HG03565 (cell line): ENCODE data around the gene ATAD3C.
A peak's percentile ranks its signal among the peaks of the same experiment; 100 is the strongest.
"Not testable (repeated sequence)": the region's sequence is repeated elsewhere in the genome, so short reads cannot be mapped to it uniquely, and the experiment has no call there.

ENCODE experiments used
- ATAC-seq: cut with Tn5 transposase; IDR thresholded peaks from one replicate; pipeline ENCODE4 v1.9.1; 2021; ENCODE audit warnings: mild to moderate bottlenecking, moderate library complexity; ENCODE audit not compliant: unreplicated experiment

The ATAD3C gene

DNA sequence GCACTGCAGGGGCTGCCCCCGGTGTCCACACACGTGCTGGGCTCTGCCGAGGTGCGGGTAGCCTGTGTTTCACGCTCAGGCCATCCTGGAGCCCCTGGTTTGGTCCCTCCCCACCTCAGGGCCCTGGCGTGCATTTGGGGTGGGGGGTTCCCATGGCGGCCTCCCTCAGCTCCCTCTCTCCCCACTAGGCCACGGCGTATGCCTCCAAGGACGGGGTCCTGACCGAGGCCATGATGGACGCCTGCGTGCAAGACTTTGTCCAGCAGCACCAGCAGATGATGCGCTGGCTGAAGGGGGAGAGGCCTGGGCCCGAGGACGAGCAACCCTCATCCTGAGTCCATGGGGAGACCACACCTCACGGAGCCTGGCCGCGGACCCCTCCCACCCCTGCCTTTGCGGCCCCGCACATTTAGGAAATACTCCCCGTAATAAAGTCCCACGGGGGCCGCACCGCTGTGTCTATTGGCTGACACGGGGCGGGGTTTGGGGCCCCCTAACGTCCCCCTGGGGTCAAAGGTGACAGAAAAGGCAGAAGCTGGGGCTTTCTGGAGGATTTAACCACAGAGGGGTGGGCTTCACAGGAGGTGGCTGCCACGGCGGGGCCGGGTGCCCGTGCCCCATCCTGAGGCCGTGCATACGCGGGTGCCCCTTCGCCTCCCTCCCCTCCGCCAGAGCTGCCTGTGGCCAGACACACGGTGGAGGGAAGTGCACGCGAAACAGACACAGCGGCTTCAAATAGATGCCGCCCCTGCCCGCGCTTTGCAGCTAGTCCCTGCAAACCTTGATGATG, 18.9 kb downstream of the ATAD3C start:
- not testable (repeated sequence) for ATAC-seq

DNA sequence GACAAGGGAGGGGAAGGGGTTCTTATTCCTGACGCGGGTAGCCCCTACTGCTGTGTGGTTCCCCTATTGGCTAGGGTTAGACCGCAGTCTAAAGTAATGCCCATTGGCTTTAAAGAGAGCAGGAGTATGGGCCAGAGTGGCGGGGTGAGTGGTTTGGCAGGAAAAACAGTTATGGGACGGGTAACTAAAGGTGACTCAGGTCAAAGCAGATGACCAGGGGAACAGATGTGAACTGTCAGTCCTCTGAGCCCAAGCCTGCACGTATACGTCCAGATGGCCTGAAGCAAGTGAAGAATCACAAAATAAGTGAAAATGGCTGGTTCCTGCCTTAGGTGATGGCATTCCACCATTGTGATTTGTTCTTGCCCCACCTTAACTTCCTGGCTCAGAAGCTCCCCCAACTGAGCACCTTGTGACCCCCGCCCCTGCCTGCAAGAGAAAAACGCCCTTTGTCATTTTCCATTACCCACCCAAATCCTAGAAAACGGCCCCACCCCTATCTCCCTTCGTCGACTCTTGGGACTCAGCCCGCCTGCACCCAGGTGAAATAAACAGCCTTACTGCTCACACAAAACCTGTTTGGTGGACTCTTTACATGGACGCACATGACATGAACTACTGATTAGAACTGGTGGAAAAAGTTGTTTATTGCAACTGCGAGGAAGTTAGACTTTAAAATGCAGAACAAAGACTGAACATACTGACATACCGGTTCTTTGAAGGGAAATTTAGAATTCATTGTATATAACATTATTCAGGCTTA, 21.3 kb downstream of the ATAD3C start:
- no peak for ATAC-seq

DNA sequence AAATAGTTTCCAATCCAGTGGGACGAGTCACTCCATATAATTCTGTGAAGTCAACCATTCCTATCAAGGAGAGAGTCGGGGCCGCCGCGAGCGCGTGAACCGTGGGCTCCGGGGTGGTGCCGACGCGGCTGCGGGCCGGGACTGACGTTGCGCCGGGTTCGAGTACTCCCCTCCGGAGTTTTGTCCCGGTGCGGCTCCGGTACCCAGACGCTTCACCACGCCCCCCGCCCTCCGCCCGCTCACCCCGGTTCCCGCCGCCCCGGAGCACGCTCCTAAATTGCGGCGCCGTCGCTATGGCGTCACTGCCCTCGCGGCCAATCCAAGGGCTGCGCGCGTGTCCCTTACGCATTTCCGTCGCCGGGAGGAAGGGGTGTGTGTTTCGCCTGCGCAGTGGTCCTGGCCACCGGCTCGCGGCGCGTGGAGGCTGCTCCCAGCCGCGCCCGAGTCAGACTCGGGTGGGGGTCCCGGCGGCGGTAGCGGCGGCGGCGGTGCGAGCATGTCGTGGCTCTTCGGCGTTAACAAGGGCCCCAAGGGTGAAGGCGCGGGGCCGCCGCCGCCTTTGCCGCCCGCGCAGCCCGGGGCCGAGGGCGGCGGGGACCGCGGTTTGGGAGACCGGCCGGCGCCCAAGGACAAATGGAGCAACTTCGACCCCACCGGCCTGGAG, 22.0 kb downstream of the ATAD3C start, which contains the start of gene ATAD3B:
Gene ATAD3B, plus strand, starts transcription at position 377 of the 664 bp plus-strand sequence. Its CDS starts 120 bp downstream, at position 497.
- peak; percentile 84 for ATAC-seq

DNA sequence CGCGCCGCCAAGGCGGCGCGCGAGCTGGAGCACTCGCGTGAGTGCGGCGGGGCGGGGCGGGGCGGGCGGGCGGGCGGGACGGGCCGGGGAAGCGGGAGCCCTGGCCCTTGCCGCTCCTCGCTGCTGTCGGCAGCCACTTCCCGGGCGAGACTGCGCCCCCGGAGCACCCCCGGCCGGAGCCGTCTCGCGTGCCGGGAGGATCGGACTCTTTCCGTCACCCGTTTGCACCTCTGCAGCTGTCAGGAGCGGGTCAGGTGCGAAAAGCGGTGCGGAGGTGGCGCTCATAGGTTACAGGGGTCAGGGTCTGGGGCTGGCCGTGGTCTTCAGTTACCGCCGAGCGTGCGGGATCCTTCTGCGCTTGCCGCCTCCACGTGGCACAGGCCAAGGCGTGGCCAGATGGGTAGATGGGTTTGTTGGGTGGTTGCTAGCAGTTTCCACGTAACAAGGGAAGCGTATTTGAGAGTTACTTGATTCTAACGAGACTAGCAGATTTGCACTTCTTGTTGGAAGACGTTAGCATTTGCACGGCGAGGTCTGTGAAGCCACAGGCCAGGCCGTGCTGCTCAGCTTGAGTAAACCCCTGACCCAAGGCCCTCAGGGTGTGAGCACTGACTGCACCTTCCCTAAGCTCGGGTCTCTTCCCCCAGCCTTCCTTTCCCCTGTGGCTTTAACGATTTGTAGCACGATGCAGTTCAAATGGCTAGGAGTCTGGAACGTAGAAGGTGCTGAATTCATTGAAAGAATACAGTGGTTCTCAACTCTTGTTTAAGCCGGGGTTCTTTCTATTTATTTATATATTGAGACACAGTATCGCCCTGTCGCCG, 22.8 kb downstream of the ATAD3C start:
- ATAC-seq, result peak; percentile 21

DNA sequence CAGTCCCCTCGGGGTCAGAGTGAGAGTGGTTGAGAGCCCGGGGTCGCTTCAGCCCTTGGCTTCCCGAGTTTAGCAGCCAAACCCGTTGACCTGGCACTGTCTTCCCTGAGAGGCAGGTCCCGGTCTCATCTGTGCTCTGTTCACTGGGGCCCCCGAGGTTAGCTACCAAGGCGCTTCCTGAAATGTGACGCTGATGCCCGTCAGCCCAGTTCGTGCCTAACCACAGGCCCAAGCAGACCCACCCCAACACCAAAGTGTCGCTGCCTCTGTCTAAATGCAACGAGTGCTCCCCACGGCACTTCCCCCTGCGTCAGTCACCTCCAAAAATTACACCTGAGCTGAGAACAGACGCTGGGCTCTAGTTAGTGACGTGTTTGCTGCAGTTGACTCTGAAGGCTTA, 26.5 kb downstream of the ATAD3C start:
- not testable (repeated sequence) for ATAC-seq

DNA sequence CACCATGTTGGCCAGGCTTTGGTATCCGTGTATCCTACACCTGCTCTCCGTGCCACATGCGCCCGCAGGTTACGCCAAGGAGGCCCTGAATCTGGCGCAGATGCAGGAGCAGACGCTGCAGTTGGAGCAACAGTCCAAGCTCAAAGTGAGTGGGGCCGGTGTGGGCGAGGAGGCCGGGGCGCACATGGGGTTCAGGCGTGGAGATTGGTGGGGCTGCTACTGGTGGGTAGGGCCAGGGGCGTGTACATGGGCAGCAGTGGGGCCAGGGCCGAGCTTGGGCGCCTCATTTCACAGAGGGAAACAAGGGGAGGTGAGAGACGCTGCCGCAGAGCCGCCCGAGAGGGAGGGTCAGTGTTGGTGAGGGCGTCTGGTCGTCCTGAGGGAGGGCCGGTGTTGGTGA, 27.7 kb downstream of the ATAD3C start:
- no peak for ATAC-seq

DNA sequence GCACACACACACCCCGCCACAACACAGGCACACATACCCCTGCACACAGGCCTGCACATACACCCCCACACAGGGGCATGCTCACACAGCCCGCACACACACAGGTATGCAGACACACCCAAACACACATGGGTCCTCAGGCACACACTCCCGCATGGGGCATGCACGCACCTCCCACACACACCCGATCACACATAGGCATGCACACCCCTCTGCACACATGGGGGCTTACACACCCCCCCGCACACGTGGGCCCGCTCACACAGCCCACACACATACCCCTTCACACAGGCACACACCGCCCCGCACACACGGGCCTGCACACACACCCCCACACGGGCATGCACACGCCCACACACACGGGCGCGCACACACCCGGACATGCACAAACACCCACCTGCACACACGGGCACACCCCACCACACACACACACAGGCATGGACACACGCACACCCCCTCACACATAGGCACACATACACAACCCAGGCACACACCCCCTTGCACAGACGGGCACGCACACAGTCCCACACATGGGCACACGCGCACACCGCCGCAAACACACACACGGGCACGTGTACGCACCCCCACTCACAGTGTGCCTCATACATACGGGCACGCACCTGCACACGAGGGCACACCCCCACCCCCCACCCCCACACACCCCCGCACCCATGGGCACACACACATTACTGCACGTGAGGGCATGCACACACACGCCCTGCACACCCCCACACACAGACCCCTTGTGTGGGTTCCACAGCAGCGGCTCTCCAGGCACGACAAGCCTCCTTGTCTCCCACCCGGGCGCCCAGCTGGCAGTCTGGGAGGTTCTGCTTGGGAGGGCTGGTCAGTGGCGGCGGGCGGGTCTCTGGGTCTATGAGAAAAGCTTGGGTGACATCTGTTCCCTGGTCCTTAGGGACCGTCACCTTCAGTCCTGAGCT, 30.3 kb downstream of the ATAD3C start:
- no peak for ATAC-seq

DNA sequence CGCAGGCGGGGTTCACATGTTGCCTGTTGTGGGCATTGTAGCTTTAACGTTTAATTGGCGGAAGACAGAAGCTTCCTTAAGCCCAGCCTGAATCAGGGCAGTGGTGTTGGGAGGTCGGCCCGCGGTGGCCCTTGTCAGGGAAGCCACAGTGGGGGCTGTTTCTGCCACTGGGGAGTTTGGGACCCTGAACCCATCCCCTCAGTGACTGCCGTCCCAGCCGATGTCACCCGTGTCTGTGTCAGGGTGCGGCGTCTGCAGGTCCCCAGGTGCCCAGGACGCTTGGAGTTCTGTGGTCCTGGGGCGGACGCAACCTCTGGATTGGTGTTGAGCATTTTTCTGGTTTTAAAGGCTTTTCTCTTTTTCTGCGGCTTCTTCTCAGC, 31.0 kb downstream of the ATAD3C start:
- ATAC-seq, result not testable (repeated sequence)

DNA sequence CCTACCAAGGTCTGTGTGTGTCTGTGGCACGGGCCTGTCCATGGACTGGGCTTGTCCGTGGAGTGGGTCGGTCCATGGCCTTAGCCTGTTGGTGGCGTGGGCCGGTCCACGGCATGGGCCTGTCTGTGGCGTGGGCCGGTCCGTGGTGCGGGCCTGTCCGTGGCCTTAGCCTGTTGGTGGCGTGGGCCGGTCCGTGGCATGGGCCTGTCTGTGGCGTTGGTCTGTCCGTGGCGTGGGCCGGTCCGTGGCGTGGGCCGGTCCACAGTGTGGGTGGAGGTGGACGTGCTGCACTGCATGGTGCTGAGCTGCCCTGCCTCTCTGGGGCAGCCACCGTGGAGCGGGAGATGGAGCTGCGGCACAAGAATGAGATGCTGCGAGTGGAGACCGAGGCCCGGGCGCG, 32.3 kb downstream of the ATAD3C start:
- ATAC-seq, result not testable (repeated sequence)

DNA sequence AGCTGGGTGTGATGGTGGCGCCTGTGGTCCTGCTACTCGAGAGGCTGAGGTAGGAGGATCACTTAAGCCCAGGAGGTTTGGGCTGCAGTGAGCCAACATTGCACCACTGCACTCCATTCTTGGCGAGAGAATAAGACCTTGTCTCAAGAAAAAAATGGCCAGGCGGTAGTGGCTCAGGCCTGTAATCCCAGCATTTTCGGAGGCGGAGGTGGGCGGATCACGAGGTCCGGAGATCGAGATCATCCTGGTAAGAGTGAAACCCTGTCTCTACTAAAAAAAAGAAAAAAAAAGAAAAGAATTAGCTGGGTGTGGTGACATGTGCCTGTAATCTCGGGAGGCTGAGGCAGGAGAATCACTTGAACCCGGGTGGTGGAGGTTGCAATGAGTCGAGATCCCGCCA, 33.4 kb downstream of the ATAD3C start:
- no peak for ATAC-seq

DNA sequence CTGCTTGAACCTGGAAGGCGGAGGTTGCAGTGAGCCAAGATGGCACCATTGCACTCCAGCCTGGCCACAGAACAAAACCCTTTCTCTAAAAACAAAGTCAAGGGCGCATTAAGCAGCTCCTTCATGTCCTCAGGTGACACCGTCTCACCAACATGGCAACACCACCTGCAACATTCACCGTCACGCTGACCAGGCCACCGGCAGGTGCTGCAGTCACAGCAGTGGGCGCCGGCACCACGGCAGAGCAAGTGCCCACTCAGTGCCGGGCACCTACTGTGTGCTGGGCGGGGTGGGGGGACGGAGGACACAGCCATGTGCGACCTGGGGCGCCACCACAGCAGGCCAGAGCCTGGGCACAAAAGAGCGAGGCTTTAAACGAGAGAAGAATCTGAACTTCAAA, 34.2 kb downstream of the ATAD3C start:
- no peak for ATAC-seq

DNA sequence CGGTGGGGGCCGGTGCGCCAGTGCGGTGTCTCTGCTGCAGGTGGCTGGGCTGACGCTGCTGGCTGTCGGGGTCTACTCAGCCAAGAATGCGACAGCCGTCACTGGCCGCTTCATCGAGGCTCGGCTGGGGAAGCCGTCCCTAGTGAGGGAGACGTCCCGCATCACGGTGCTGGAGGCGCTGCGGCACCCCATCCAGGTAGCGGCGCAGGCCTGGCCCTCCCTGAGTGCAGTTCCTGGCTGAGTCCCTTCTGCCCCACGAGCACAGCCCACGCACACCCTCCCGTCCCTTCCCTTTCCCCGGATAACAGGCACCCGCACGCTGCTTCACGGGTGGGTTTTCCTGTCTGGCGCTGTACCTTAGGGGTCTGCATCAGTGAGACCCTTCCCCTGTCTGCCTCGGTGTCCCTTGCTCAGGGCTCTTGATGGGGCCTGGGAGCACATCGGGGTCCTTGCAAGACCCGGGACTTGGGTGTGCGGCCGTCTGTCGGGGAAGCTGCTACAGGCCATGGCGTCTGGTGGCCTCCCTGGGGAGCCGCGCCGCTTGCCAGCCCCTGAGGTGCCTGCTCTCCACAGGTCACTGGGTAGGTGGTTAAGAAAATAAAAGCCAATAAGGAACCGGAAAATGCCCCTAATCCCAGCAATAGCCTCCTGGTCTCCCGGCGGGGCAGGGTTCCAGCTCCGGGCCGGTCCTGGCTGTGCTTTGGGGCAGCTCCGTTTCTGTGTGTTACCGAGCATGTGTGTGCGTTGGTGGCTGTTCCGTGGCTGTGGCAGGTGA, 35.7 kb downstream of the ATAD3C start:
- ATAC-seq, result not testable (repeated sequence)

DNA sequence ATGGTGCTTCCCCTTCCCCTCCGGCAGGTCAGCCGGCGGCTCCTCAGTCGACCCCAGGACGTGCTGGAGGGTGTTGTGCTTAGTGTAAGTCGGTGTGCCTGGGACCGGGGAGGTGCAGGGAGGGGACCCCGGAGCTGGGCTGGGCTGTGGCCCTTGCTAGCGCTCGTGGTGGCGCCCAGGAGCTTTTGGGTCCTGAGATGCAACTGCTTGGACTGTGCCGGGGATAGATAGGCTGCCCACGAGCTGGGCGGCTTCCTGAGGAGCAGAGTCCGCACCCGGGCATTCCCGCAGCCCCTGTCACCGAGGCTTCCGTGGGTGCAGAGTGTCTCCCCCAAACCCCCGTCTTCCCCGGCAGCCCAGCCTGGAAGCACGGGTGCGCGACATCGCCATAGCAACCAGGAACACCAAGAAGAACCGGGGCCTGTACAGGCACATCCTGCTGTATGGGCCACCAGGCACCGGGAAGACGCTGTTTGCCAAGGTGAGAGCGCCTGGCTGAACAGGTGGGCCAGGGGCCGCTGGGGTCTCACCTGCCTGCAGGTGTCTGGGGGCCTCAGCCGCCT, 36.3 kb downstream of the ATAD3C start:
- ATAC-seq, result not testable (repeated sequence)

DNA sequence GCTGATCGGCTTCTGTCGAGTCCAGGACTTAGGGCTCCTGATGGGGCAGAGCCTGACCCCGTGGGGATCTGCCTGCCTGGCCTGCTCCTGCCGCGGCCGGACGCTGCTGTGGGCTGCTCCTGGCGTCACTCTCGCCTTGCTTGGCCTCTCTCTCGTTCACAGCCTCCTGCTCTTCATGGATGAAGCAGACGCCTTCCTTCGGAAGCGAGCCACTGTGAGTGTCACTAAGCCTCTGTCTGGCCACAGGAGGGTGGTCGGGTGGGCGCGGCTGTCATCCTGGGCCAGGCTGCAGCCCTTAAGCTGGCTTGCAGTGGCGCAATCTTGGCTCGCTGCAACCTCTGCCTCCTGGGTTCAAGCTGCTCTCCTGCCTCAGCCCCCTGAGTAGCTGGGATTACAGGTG, 38.2 kb downstream of the ATAD3C start:
- ATAC-seq, result no peak

DNA sequence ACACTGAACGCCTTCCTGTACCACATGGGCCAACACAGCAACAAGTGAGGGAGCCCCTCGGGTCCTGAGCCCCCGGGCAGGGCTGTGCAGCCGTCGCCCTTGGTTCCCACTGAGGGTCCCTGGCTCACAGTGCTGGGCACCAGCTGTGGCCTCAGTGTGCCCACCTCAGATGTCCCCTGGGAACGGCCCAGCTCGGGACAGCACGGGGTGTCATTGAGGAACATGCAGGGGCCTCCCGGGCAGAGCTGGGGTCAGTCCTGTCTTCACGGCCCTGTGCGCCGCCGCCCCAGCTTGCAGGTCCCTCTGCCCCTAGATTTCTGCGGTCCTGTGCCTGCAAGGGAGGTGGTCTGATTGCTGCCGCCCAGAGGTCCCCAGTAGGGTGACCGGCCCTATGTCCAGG, 39.7 kb downstream of the ATAD3C start:
- ATAC-seq, result no peak

DNA sequence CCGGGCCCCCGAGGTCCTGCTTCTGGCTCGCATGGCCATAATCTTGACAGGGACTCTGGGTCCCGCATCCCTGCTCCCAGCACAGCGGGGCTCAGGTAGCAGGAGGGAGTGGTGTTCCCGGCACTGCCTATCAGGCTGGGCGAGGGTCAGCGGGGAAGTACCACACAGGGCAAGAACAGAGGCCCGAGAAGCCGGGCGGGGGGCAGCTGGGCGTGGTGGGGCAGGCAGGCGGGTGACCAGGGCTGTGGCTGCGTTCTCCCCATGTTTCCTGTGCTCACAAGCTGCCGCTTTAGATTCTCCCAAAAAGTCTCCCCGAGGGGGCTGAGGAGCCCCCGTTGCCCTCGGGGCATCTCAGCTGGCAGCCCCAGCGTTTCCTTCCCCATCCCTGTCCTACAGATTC, 40.4 kb downstream of the ATAD3C start:
- ATAC-seq, result no peak

DNA sequence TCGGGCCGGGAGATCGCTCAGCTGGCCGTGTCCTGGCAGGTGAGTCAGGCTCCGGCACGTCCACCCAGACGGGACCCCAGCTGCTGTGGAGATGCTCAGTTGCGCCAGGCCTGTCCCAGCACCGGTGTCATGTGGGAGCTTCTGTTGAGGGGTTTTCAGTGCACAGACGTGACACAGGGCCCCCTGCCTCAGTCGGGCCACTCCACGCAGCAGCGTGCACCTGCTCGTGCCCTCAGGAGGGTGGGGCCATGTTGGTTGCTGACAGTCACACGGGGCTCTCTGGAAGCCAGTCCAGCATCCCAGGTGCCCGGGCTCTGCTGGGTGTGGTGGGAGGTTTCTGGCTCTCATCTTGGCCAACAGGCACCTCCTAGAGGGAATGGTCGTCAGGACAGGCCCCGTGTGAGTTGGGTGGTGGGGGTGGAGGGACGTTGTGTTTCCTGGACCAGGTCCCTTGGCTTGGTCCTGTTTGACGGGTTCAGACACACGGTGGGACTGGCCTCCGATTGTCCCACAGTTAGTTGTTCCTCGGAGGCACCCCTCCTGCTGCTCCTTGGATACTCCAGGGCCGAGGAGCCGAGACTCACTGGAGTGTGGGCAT, 41.2 kb downstream of the ATAD3C start:
- no peak for ATAC-seq

DNA sequence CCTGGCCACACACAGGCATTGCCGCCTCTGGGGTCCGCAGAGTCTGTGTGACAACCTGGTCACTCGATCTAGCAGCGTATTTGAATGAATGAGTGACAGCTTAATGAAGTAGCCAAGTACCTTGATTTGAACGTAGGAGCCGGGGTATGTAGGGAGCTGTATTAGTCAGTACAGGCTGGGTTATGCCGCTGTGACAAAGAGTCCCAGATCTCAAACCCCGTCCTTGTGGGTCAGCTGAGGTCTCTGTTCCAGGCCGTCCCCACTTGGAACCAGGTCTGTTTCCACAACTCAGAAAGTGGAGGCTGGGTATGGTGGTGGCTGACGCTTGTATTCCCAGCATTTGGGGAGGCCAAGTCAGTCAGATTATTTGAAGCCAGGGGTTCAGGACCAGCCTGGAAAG, 42.1 kb downstream of the ATAD3C start:
- ATAC-seq, result no peak
